Dedifferentiated amniotic fluid mesenchymal stem cell (primary cell): Measurements from ENCODE around the gene GCNT1.

Experiments used
- DNase-seq: peaks from one replicate; pipeline ENCODE4 v3.0.0-alpha.2; 2016; ENCODE audit errors: extremely low spot score

GCNT1 gene

DNA sequence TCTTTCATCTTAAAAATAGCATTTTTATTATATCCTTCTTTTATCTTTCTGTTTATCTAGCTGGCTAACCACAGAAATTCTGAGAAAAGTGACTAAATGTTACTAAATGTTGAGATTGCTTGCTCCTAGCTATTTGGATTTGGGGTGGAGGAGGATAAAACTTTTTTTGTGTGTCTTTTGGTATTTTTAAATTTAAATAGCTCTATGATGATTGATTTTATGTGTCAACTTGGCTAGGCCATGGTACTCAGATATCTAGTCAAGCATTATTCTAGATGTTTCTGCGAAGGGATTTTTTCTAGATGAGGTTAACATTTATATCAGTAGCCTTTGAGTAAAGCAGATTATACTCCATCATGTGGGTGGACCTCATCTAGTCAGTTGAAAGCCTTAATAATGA lies 75.0 kb downstream of the GCNT1 start:
- DNase-seq = peak; percentile 42

- DNase-seq = no peak
Measured at GRCh38 chr9:76537150-76537646, 78.2 kb downstream of the GCNT1 start.

DNA sequence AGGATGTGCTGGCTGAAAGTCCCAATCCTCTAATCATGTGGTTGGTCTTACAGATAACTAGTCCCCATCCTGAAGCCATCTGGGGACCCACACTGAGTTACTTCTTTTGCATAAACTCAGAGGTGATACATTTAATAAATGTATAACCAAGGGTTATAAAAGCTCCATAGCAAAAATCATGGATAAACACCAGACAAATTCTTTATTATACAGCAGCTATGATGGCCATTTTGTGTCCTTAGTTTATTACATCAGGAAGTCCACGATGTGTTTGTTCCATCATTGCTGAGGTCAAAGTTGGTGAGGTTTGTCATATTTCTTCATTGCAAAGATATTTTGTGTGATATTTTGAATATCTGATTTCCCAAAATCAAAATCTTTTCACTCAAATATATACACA lies 80.2 kb downstream of the GCNT1 start:
- no peak for DNase-seq

GRCh38 chr9:76542360-76542759 lies 83.4 kb downstream of the GCNT1 start:
- no peak for DNase-seq

- DNase-seq = no peak
Measured at GRCh38 chr9:76545191-76545590, 86.2 kb downstream of the GCNT1 start.

- no peak for DNase-seq
Measured at GRCh38 chr9:76552181-76552580, 93.2 kb downstream of the GCNT1 start.

- no peak for DNase-seq
Measured at GRCh38 chr9:76552751-76553455, 93.9 kb downstream of the GCNT1 start.

DNA sequence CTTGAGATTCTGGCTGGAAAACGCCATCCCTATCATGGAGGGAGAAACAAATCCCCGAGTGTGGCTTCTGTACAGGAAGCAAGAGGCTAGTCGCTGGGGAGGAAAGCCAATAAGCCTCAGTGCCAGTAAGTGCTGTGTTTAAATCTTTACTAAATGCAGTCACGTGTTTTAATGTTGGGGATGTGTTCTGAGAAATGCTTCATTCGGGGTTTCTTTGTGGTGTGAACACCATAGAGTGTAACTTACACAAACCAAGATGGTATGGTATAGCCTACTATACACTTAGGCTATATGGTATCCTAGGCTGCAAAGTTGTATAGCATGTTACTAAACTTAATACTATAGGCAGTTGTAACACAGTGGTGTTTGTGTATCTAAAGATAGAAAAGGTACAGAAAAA lies 94.7 kb downstream of the GCNT1 start:
- no peak for DNase-seq
